Muscle of arm (tissue), 12 donors: ENCODE results near the gene DPEP3. TPM values are rescaled to one million over a fixed set of nuclear protein-coding genes. Genes with fewer than 3 reads are reported as not detected.
"Not testable (repeated sequence)": the region's sequence is repeated elsewhere in the genome, so short reads cannot be mapped to it uniquely, and the experiment has no call there.

Source experiments
- DNase-seq: peaks from one replicate; pipeline ENCODE4 v3.0.0-alpha.2; 2013
- polyA plus RNA-seq, 12 donors: library from polyadenylated mRNA; unstranded; fragments of 120-200 nt; gene quantifications; one replicate each; pipeline ENCODE4 v1.2.1, GENCODE V29; 2013; ENCODE audit not compliant: insufficient read length in 12 of 12

DPEP3 gene
- polyA plus RNA-seq, 12 donors, result 0.08 to 0.13 TPM; not detected in 10

DNA sequence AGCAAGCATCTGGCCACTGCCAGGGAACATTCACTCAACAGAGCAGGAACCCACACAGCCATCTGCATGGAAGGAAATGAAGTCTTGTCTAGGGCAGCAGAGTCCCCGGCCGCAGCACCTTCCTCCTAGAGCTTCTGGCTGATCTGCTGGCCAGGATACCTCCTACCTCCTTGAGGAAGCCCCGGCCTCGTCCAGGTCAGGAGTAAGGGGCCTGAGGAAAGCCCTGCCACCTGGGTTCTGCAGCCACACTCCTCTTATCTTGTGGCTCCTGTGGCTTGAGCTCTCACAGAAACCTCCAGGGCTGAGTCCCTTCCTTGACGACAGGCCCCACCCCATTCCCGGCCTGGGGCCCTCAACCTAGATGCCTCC is 13.7 kb upstream of the DPEP3 start:
- DNase-seq, result not testable (repeated sequence)

DNA sequence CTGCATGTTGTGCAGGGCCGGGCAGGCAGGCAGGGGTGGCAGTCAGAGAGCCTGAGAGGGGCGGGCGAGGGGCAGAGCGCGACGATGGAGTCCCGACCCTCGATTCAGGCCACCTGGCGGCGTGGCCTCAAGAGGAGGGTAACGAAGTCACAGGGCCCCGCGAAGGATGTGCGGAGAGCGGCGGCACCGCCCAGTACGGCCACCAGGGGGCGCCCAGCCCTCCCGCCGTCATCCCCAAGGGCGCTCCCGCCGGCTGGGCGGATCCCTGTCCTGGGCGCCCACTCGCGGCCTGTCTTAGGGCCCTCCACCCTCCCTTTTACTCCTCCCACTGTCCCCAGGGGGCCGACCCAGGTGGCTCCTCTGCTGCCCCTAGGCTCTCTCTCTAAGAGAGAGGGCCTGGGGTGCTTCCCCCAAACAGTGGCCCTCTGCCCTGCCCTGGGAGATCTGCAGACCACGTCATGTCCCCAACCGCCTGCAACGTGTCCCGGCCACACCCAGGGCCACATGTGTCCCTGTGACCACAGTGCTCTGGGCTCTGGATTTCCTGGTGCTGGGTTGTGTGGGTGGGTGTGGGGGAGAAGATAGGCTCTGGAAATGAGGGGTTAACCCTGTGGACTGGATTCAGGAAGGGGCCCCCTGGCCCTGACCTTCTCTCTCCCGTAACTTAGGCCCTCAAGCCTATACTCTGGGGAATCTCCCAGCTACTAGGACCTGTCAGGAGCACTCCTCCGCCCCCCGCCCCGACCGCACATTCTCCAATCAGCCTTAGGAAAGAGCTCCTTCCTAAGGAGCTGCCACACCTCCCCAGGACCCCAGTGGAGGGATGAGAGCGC is 13.1 kb upstream of the DPEP3 start:
- DNase-seq, result peak; percentile 66

DNA sequence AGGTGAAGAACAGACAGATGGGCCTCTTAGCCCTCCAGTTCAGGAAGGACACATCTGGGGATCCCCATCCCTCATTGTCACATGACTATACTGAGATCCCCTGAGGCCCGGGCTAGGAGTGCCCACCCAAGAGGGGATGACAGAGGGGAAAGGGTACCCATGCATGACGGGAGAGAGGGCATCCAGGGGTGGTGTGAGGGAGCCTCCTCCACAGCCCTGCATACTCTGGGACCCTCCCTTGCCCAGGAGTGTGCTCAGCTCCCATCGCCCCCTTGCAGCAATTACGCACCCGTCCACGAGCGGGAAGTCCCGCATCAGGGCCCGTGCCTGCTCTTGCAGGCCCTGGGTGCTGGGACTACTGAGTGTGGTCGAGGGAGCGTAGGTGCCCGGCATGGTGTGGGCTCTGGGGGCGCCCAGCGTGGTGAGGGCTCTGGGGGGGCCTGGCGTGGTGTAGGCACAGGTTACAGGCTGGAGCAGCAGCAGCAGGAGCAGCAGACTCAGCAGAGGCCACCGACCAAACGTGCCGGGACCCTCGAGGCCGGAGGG is 12.4 kb upstream of the DPEP3 start:
- DNase-seq, result no peak

DNA sequence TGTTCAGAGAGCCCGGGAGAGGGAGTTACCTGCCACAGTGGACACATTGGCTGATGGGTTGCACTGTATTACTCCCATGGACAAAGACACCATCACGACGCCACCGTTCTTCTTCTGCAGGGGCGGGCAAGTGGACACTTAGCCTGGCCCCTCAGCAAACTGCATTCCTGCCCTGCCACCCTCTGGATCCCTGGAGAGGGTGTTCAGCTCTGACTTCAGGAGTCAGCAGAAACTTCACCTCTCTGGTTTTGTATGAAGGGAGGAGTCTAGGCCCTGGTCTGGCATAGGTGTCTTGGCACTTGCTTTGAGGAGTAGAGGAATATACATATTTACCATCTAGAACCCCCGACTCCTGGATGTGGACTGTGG is 9.7 kb upstream of the DPEP3 start:
- DNase-seq, result no peak

DNA sequence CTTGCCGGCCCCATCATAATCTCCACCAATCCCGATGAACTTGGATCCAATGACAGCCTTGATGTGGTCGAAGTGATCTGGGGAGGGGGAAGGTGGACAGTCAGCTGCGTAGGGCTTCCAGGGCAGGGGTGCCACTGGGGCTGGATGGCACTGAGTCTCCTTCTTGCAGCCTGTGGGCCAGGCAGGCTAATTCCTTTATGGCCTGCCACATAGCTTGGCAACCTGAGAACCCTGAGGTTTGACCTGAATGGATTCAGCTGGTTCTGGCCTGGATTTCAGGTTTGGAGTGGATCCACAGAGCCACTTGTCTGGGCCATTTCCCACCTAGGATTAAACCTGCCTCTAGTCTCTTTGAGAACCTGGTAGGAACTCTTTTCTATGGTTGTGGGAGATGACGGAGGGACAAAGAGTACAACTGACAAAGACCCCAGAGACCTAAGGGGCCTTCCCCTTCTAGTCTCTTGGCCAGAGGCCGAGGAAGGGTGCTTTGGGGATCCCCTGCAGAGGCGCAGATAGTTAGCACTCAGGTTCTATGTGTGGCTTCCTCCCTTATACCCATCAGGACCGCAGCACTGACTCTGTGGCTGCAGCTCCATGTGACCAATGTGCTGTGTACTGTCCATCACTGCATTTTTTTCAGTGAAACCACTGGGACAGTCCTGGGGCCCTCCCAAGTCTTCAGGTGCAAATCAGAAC is 9.2 kb upstream of the DPEP3 start:
- no peak for DNase-seq

DNA sequence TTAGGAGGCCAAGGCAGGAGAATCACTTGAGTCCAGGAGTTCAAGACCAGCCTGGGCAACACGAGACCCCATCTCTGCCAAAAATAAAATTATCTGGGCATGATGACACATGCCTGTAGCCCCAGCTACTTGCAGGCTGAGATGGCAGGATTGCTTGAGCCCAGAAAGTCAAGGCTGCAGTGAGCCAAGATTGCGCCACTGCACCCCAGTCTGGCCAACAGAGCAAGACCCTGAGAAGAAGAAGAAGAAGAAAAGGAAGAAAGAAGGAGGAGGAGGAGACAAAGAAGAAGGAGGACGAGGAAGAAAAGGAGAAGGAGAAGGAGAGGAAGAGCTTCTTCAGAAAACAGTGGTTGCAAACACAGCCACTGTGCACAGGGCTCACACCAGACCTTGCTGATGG is 8.4 kb upstream of the DPEP3 start:
- no peak for DNase-seq

DNA sequence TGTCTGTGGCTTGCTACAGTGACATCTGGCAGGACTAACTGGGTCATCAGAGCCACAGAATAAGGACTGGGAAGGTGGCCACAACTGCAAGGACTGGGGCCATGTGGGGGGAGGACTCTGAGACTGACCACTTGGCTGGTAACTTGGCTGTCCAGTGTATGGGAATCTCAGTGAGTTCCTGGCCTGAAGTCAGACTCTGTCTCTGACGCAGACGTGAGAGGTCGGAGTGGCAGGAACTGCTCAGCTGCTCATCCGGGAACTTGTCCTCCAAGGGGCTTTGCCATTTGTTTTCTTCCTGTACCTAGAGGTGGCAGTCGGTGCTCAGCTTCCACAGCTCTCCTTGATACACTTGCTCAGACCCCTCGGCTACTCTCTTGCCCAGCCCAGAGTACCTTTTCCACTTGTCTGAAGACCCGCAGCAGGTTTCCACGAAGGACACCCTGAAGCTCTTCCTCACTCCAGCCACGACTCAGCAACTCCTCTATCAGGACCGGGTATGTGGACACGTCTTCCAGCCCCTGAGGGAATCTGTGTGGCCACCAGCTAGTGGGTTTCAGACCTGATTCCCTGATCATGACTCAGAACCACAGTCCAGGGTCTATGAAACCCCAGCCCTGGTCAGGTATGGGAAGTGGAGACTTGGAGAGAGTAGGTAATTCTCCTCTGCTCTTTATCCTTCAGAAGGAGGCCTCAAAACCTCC is 7.3 kb upstream of the DPEP3 start:
- DNase-seq, result no peak

DNA sequence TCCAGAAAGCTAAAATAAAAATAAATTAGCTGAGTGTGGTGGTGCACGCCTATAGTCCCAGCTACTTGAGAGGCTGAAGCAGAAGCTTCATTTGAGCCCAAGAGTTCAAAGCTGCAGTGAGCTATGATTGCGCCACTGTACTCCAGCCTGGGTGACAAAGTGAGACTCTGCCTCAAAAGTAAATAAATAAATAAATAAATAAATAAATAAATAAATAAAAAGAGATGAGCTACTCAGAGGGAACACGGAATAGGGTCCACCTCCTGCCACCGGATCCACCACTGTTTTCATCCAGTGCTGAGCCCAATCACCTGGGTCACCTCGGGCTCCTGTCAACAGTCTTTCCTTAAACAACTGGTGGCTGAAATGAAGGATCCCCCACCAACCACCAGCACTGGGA is 6.7 kb upstream of the DPEP3 start:
- no peak for DNase-seq

DNA sequence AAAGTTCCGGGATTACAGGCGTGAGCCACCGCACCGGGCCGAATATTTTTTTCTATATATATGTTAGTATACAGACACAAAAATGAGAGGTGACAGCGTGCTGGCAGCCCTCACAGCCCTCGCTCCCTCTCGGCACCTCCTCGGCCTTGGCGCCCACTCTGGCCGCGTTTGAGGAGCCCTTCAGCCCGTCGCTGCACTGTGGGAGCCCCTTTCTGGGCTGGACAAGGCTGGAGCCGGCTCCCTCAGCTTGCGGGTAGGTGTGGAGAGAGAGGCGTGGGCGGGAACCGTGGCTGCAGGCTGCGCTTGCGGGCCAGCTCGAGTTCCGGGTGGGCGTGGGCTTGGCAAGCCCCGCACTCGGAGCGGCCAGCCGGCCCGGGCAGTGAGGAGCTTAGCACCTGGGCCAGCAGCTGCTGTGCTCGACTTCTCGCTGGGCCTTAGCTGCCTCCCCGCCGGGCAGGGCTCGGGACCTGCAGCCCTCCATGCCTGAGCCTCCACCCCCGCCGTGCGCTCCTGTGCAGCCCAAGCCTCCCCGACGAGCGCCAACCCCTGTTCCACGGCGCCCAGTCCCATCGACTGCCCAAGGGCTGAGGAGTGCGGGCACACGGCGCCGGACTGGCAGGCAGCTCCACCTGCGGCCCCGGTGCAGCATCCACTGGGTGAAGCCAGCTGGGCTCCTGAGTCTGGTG is 1.9 kb upstream of the DPEP3 start:
- no peak for DNase-seq

DNA sequence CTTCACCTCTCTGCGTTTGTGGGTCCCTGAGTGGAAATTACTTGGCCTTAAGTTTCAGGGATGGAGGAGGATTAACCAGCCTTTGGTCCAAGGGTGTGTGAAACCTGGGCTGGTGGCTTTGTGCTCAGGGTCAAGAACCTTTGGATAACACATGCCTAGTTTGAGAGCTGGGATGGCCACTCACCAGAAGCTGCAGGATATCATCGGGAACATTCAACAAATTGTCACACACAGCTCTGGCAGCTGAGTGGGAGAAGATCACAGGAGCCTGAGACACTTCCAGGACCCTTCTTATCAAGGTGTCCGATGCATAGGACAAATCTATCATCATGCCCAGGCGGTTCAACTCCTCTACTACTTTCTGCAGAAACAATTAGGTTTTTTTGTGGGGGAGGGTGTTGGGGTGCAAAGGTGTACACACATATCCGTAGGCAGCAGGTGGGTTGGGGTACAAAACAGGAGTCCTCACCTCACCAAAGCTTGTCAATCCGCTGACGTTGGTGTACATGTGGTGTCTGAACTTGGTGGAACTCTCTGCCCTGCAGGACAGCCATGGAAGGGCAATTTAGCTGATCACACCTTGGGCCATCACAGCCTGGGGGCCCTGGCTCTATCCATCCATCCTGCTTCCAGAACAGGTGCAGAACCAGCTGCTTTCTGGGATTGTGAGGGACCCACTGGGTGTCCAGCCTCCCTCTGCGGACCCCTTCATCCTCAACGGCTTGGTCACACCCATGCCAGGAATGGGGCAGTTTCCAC is 2.7 kb downstream of the DPEP3 start:
- no peak for DNase-seq

DNA sequence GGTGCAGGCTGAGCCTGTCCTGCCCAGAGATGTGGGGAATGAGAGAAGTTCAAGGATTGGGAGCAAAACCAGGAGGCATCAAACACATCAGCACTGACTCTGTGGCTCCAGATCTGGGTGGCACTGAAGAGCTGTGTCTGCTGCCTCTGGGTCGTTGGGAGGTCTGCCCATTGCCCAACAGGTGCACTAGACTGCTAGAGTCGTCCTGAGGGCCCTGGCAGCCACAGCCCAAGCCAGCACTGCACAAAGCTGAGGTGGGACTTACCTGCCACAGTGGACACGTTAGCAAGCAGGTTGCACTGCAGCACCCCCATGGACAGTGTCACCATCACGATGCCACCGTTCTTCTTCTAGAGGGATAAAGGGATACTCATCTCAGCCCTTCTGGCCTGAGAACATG is 3.3 kb downstream of the DPEP3 start:
- DNase-seq, result no peak

DNA sequence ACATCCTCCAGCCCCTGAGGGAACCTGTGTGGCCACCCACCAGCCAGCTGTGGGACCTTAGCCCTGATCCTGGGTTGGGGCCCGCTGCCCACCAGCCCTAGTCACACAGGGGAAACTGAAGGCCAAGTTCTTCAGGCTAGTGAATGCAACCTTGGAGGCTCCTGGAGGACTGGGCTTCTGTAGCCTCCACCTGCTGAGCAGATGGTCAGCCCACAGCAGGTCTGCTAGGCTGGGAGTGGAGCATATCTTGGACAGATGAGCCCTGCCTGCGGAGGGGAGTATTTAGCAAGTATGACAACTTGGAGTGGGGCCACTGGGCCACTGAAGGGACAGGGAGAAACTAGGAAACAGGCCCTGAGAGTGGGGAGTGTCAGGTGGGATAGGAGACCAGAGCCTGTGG is 4.1 kb downstream of the DPEP3 start:
- DNase-seq, result no peak

DNA sequence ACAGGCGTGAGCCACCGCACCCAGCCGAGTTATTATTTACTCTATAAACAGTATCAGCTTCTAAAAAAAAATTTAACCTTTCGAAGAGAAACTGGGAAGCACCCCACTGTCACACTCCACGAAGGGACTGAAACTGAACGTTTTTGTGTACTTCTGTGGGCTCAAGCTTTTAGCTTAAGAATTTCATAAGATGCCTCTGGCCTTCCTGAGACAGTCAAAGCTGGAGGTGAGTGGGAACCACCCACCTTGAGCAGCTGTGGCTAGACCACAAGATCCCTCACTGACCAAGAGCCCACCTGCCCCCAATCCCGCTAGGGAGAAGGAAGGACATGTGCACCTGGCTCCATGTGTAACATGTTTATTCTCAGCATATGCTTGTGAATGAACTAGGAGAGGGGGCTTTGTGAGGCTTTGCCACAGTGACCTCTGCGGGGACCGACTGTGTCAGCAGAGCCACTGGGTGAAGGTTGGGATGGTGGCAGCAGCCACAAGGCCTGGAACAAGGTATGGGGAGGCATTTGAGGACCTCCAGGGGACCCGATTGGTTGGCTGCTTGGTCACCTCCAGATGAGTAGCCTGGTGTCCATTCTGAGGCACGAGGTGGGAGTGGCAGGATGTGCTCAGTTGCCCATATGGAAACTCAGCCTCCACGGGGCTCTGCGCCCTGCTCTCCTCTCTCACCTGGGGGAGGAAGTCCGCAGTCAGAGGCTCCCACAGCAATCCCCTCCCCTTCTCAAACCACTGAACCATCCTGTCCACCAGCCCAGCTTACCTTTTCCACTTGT is 4.8 kb downstream of the DPEP3 start:
- DNase-seq, result no peak

DNA sequence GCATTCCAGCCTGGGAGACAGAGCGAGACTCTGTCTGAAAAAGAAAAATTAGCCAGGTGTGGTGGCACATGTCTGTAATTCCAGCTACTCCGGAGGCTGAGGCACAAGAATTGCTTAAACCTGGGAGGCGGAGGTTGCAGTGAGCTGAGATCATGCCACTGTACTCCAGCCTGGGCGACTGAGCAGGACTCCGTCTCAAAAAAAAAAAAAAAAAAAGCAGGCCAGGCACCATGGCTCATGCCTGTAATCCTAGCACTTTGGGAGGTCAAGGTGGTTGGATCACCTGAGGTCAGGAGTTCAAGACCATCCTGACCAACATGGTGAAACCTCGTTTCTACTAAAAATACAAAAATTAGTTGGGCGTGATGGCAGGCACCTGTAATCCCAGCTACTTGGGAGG is 8.0 kb downstream of the DPEP3 start:
- not testable (repeated sequence) for DNase-seq

DNA sequence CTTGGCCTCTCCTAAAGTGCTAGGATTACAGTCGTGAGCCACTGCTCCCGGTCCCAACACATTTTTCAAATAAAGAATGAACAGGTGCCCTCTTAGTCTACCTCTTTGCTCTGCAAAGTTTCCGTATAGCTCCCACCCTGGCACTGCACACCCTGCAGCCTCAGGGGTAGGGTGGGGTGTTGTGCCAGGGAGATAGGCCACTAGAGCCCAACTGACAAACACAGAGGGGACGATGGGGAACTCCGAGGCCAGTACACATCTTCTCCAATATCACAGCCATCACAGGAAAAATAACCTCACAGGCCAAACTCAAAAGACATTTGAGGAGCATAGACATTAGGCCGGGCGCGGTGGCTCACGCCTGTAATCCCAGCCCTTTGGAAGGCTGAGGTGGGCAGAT is 9.2 kb downstream of the DPEP3 start:
- no peak for DNase-seq

DNA sequence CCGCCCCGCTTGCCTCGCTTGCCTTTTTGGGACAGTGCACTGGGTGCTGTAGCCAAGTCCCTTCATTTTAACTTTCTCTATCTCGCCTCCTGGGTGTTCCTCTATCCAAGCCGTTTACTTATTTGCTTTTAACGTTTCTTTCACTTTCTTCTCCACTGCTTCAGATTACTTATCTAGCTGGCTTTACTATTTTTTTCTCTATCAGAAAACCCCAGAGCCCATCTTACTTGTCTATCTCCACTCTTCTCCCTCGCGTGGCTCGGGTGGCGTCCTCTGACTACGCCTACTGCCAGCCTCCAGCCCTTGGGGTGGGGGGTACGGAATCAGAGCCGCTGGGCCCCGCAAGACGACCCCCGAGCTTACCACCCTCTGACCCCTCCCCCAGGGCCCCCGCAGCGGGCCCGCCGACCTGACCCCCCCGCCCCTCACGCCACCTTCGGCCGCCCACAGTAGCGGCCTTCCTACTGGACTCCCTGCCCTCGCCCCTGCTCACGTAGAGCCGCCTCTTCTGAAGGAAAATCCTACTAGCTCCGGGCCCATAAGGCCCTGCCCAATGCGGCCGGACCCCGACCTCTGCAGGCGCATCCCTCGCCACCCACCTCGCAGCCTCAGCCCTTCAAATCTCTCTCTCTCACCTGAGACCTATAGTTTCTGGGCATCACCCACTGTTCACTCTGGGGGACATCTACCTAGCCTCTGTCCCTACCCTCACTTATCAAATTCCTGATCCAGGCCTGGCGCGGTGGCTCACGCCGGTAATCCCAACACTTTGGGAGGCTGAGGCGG is 10.9 kb downstream of the DPEP3 start:
- DNase-seq, result no peak

DNA sequence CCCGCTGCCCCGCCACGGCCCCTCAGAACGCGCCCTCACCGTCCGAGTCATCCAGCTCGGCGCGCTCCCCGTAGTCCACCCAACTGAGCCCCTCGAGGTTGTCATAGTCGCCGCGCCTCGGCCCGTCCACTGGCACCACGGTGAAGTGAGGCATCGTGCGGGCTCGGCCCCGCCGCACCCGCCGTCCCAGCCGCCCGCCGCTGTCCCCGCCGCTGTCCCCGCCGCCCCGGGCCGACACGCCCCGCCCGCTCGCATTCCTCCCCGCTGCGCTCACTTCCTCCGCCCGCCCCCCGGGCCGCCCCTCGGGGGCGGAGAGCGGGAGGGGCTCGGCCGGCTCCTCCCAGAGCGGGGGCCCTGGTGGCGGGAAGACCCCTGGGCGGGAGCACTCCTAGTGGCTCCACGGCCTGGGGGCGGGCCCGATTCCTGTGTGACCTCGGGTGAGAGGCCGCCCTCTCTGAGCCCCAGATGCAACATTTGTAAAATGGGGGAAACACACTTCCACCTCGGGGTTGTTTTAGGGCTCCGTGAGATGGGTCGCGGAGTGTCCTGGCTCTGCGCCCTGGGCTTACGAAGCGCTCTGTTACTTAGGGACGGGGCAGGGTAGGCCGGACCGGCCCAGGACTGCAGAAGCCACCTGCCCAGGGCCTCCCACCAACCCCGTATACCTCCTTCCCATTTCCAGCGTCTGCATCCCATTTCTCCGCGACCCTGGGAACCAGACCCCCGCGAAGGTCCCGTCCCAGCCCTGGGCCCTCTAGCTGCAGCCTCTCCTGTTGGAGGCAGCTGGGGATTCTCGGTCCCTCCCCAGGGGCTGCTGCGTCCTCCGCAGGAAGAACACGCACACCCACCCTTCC is 11.7 kb downstream of the DPEP3 start, which contains the start of gene SLC12A4:
Gene SLC12A4 (minus strand): TSS at position 238 of the 854 bp plus-strand sequence. CDS start 84 bp downstream, at position 154.
- peak; percentile 87 for DNase-seq

DNA sequence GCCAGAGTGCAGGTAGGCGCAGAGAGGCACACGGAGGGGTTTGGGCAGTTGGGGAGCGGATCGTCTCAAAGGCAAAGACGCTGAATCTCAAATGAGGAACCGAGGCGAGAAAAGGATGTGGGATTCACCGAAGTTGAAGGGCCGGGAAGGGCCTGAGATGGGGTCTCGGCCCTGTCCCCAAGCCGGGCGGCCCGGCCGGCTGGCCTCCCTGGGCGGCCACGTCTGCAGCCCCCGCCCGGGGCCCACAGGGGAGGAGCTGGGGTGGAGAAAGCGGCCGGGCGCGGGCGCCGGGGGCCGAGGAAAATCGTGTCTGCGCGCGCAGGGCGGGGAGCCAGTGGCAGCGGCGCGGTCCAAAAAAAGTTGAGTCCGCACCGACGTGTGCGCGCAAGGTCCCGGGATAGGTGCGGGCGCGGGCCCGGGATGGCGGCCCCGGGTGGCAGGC is 12.3 kb downstream of the DPEP3 start:
- peak; percentile 45 for DNase-seq
